NT2/D1 (cell line): Measurements from ENCODE around the gene MYPN.
"Not testable (repeated sequence)": the region's sequence is repeated elsewhere in the genome, so short reads cannot be mapped to it uniquely, and the experiment has no call there.

Experiments
- DNase-seq: peaks from one replicate; pipeline ENCODE4 v3.0.0-alpha.2; 2011; ENCODE audit warnings: low read depth, low spot score
- H3K27me3 ChIP-seq: 2 replicates; pipeline ENCODE4 v1.6.0; 2011; ENCODE audit warnings: mild to moderate bottlenecking; ENCODE audit not compliant: insufficient read length, insufficient read depth
- H3K36me3 ChIP-seq: 2 replicates; pipeline ENCODE4 v1.6.1; 2011; ENCODE audit warnings: mild to moderate bottlenecking, low read length, mixed read lengths; ENCODE audit not compliant: insufficient read depth, insufficient read length
- H3K4me1 ChIP-seq: 2 replicates; pipeline ENCODE4 v1.5.1; 2011; ENCODE audit not compliant: insufficient read depth, insufficient read length
- H3K4me3 ChIP-seq: 2 replicates; pipeline ENCODE4 v1.5.1; 2011; ENCODE audit warnings: low read depth; ENCODE audit not compliant: insufficient read length
- H3K9ac ChIP-seq: 2 replicates; pipeline ENCODE4 v1.6.0; 2011; ENCODE audit warnings: low read depth; ENCODE audit not compliant: insufficient read length
- H3K9me3 ChIP-seq: 2 replicates; pipeline ENCODE4 v1.5.1; 2011; ENCODE audit warnings: mild to moderate bottlenecking, low read length; ENCODE audit not compliant: insufficient read depth
- SUZ12 ChIP-seq: IDR thresholded peaks from 2 replicates; pipeline ENCODE4 v1.6.1; 2011; ENCODE audit not compliant: insufficient read length, insufficient read depth; ENCODE audit errors: extremely low read depth
- YY1 ChIP-seq: IDR thresholded peaks from 2 replicates; pipeline ENCODE4 v1.6.1; 2011; ENCODE audit not compliant: insufficient read length, insufficient read depth
- ZNF274 ChIP-seq: IDR thresholded peaks from 2 replicates; pipeline ENCODE4 v1.6.1; 2011; ENCODE audit warnings: mild to moderate bottlenecking, low read depth, low read length

The MYPN gene

GRCh38 chr10:68145705-68146104 lies 36.4 kb downstream of the MYPN start:
- Histone ChIP-seq H3K4me1 (no peaks in the 10 kb centered on the region), H3K36me3 (no peaks in the 10 kb centered on the region), H3K9me3 (no peaks in the 10 kb centered on the region), H3K4me3 (no peak overlapping the region), H3K27me3 (no peaks in the 10 kb centered on the region), H3K9ac (no peak overlapping the region)
- DNase-seq: no peak
- TF ChIP-seq SUZ12 (no peak), ZNF274 (no peak), YY1 (no peak)

- H3K27me3 ChIP-seq: no peaks in the 10 kb centered on the region
- no peaks in the 10 kb centered on the region for H3K4me1 ChIP-seq
- DNase-seq: no peak
- TF ChIP-seq ZNF274: no peak
- no peak for TF ChIP-seq SUZ12
- no peak for TF ChIP-seq YY1
- H3K4me3 ChIP-seq: no peak overlapping the region
- no peaks in the 10 kb centered on the region for H3K36me3 ChIP-seq
- H3K9me3 ChIP-seq: no peaks in the 10 kb centered on the region
- no peak overlapping the region for H3K9ac ChIP-seq
These were observed 36.8 kb downstream of the MYPN start for GRCh38 chr10:68146133-68146532.

- Histone ChIP-seq H3K36me3 (no peaks in the 10 kb centered on the region), H3K4me3 (no peak overlapping the region), H3K9ac (no peak overlapping the region), H3K4me1 (no peaks in the 10 kb centered on the region), H3K9me3 (no peaks in the 10 kb centered on the region), H3K27me3 (no peaks in the 10 kb centered on the region)
- DNase-seq: no peak
- no peak for TF ChIP-seq YY1
- no peak for TF ChIP-seq SUZ12
- TF ChIP-seq ZNF274: no peak
These were observed 42.2 kb downstream of the MYPN start for GRCh38 chr10:68151453-68151852.

- Histone ChIP-seq H3K36me3 (no peaks in the 10 kb centered on the region), H3K9me3 (no peaks in the 10 kb centered on the region), H3K4me1 (no peaks in the 10 kb centered on the region), H3K9ac (no peak overlapping the region), H3K4me3 (no peak overlapping the region), H3K27me3 (no peaks in the 10 kb centered on the region)
- DNase-seq: peak; percentile 68
- TF ChIP-seq ZNF274: no peak
- TF ChIP-seq SUZ12: no peak
- no peak for TF ChIP-seq YY1
These were observed 44.4 kb downstream of the MYPN start for GRCh38 chr10:68153473-68154210.

GRCh38 chr10:68154211-68154497 lies 44.9 kb downstream of the MYPN start:
- no peak overlapping the region for H3K4me3 ChIP-seq
- DNase-seq: peak; percentile 3
- H3K4me1 ChIP-seq: no peaks in the 10 kb centered on the region
- no peaks in the 10 kb centered on the region for H3K36me3 ChIP-seq
- H3K27me3 ChIP-seq: no peaks in the 10 kb centered on the region
- H3K9me3 ChIP-seq: no peaks in the 10 kb centered on the region
- no peak overlapping the region for H3K9ac ChIP-seq
- TF ChIP-seq YY1 (no peak), ZNF274 (no peak), SUZ12 (no peak)

GRCh38 chr10:68155615-68156210 lies 46.4 kb downstream of the MYPN start:
- no peak for DNase-seq
- no peaks in the 10 kb centered on the region for H3K36me3 ChIP-seq
- TF ChIP-seq SUZ12: no peak
- TF ChIP-seq ZNF274: no peak
- no peak for TF ChIP-seq YY1
- H3K9ac ChIP-seq: no peak overlapping the region
- H3K4me3 ChIP-seq: no peak overlapping the region
- no peaks in the 10 kb centered on the region for H3K4me1 ChIP-seq
- H3K9me3 ChIP-seq: no peaks in the 10 kb centered on the region
- H3K27me3 ChIP-seq: no peaks in the 10 kb centered on the region

GRCh38 chr10:68156373-68157185 lies 47.3 kb downstream of the MYPN start:
- Histone ChIP-seq H3K36me3 (no peaks in the 10 kb centered on the region), H3K9ac (no peak overlapping the region), H3K9me3 (no peaks in the 10 kb centered on the region), H3K4me3 (no peak overlapping the region), H3K27me3 (no peaks in the 10 kb centered on the region), H3K4me1 (no peaks in the 10 kb centered on the region)
- no peak for TF ChIP-seq ZNF274
- TF ChIP-seq YY1: no peak
- no peak for TF ChIP-seq SUZ12
- DNase-seq: peak; percentile 59

GRCh38 chr10:68157522-68157921 lies 48.2 kb downstream of the MYPN start:
- H3K9me3 ChIP-seq, DNase-seq, H3K4me1 ChIP-seq, H3K36me3 ChIP-seq, H3K9ac ChIP-seq, H3K27me3 ChIP-seq, H3K4me3 ChIP-seq: not testable (repeated sequence)
